Measurements from ENCODE around the gene ABCB11.

DNA sequence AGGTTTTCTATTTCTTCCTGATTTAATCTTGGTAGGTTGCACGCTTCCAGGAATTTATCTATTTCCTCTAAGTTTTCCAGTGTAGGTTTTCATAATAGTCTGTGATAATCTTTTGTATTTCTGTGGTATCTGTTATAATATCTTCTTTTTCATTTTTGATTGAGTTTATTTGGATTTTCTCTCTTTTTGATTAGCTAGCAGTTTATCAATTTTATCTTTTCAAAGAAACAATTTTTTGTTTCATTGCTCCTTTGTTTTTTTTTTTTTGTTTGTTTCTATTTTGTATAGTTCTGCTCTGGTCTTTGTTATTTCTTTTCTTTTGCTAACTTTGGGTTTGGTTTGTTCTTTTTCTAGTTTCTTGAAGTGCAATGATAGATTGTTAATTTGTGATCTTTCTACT lies 78.7 kb downstream of the ABCB11 start:
- TF ChIP-seq, protein P1, sequence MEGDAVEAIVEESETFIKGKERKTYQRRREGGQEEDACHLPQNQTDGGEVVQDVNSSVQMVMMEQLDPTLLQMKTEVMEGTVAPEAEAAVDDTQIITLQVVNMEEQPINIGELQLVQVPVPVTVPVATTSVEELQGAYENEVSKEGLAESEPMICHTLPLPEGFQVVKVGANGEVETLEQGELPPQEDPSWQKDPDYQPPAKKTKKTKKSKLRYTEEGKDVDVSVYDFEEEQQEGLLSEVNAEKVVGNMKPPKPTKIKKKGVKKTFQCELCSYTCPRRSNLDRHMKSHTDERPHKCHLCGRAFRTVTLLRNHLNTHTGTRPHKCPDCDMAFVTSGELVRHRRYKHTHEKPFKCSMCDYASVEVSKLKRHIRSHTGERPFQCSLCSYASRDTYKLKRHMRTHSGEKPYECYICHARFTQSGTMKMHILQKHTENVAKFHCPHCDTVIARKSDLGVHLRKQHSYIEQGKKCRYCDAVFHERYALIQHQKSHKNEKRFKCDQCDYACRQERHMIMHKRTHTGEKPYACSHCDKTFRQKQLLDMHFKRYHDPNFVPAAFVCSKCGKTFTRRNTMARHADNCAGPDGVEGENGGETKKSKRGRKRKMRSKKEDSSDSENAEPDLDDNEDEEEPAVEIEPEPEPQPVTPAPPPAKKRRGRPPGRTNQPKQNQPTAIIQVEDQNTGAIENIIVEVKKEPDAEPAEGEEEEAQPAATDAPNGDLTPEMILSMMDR (IDR thresholded peaks at IDR 0.05; ENCODE audit: low read depth, low read length): no peak
- no peak for TF ChIP-seq EZH2phosphoT487 (IDR thresholded peaks at IDR 0.05; ENCODE audit: low read depth)

Measured in OCI-LY3 (cell line).